SIG-M5 treated with dmso at 0.1 percent for 504 hours (cell line): ENCODE data around the gene GLRA2.
"Not testable (repeated sequence)": the region's sequence is repeated elsewhere in the genome, so short reads cannot be mapped to it uniquely, and the experiment has no call there.

Source experiments
- DNase-seq: peaks from one replicate; lab custom pipeline; 2025; ENCODE audit not compliant: unreplicated experiment; lab: John Stamatoyannopoulos, UW

Gene GLRA2

DNA sequence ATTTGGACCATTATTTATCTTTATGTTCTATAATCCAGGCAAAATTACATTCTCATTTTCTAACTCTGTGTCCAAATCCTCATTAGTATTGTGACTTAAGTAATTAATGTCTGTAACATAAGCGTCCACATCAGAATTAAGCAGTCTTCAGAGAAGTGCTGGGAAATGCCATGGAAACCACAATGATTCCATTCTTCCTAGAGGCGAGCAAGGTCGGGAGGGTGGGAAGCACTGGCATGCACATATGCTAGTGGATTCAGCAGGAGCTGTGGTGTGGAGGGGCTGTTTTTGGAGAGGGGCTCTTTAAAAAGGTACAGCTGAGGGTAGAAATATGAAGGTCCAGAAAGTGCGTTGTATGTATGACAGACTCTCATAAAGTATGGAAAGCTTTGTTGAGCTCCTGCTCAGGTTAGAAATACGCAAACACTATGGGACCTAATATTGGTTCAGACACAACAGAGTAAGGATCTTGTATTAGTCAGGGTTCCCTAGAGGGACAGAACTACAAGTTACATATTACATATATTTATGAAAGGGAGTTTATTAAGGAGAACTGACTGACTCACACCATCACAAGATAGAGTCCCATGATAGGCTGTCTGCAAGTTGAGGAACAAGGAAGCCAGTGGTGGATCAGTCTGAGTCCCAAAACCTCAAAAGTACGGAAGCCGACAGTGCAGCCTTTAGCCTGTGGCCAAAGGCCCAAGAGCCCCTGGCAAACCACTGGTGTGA is 61.5 kb downstream of the GLRA2 start:
- no peak for DNase-seq

DNA sequence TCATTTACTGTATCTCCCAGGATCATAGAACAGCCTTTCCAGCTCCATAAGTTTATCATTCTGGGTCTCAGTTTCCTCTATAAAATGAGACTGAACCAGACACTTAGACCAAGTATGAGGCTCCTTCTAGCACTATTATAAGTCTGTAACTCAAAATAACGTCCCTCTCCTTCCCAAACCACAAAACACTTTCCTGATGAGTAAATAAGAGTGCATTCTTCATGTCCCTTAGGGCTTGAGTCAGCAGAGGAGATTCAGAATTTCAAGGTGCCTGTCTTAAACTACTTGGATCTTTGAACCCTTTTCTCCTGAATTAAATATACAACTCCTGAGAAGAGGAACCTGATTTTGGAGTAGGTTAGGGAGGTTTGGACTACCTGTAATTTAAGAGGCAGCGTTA is 62.6 kb downstream of the GLRA2 start:
- DNase-seq, result no peak

DNA sequence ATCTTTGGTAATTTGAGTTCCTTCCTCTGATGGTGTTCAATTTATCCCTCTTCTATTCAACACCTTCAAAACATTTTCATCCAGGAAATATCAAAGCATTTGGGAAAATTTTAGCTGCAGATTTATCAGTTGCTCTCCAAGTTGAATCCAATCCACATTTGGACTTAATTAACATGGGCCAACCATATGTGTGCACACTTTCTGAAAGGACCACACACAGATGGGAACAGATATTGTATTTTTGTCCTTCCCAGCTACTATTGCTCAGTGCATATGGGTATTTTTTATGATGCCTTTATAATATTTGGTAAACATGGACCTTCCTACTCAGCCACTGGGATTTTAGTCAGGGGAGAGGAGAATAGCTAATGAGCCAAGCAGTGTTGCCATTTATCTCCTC is 65.2 kb downstream of the GLRA2 start:
- DNase-seq, result no peak

DNA sequence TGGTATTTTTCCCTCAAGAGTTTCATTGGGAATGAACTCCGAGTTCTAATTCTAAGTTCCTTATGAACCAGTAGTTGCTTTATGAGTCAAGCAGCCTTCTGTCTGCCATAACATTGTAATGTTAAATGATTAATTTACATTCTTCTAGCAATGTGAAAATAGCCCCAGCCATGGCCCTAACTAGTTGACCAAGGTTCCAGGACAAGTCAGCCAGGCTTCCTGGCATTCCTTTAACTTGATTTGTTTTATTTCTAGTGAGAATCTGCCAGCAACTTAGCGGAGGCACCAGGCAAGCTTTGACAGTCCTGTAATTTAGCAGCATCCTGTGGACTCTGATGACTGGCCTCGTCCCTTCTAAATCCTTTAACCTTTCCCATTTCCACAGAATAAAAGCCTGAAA is 69.0 kb downstream of the GLRA2 start:
- DNase-seq, result no peak

DNA sequence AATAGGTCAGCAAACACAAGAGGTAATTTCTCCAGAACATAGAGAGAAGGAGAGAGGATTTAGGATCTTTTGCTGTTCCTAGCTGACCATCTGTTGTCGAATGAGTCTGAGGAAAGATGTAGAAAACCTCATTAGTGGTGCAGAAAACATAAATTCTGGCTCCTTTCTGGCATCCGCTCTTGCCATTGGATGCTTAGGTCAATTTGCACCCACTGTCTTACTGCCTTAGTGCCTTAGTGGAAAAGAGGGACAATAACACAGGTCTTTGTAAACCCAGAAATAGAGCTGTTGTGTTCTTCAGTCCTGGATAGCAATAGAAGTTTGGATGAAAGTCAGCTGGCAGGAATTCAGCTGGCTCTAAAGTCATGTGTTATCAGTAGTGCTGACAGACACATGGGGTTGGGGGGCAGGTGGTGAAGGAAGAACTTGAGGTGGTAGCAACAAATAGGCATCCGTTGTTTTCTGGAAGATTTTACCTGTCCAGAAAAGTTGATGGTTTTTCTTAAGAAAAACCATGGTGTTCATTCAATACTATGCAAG is 78.2 kb downstream of the GLRA2 start:
- DNase-seq, result no peak

DNA sequence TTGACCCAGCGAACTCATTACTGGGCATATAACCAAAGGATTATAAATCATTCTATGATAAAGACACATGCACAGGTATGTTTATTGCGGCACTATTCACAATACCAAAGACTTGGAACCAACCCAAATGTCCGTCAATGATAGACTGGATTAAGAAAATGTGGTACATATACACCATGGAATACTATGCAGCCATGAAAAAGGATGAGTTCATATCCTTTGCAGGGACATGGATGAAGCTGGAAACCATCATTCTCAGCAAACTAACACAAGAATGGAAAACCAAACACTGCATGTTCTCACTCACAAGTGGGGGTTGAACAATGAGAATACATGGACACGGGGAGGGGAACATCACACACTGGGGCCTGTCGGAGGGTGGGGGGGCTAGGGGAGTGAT is 83.1 kb downstream of the GLRA2 start:
- DNase-seq, result not testable (repeated sequence)

DNA sequence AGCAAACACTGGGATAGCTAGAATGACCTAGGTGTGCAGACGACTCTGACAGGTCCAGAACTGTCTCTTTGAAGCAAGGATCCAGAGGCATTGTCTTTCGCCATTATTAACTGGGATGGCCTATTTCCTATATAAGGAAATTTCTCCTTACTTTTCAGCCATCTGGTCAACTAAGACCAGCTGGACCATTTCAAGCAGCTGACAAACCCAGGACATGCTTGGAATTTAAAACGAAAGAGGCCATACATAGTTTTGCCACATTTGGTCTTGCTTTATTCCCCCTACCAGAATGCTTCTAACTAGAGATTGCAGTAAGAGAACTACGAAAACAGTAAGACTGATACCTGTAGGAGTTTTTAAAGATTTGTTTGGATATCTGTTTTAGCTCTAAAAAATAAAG is 87.0 kb downstream of the GLRA2 start:
- no peak for DNase-seq

DNA sequence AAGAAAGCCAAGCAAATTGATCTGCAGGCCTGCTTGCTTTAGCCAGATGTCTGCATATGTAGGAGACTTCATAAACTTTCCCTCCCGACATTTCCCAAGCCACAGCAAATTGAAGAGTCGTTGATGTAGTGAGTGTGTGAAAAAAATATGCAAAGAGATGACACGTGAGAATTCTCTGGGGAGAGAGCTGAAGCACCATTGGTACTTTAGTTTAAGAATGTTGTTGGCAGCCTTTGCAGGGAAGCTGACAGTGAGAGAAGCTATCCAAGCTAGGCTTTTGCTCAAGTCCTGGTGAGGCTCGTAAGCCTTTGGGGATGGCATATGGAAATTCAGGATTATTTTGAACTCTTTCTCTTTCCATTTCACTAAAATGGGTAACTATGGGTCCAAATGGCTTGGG is 87.5 kb downstream of the GLRA2 start:
- no peak for DNase-seq

DNA sequence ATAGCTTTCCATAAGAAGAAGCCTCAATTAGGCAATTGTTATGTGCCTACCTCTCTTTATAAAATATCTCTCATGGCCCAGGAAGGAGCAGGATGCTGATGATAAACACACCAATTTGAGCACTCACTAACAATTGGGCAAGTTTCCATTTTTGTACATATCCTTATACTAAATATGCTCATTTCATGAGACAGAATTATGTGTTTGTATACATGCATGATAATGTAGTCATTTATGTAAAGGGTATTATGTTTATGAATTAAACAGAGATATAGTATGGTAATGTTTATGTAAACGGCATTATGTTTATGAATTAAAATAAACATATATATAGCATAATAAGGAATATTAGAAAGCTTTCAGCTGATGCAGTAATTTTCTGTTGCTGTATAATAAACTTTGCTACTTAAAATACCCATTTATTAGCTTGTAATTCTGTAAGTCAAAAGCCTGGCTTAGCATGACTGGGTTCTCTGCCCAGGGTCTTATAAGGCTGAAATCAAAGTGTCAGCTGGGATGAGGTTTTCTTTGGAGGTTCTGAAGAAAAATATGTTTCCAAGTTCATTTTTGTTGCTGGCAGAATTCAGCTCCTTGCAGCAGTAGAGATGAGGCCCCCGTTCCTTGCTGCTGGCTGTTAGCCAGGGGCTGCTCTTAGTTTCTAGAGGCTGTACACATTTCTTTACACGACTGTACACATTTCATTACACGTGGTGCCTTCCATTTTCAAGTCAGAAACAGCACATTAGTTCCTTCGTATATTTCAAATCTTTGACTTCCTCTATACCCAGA is 89.0 kb downstream of the GLRA2 start:
- DNase-seq, result no peak

DNA sequence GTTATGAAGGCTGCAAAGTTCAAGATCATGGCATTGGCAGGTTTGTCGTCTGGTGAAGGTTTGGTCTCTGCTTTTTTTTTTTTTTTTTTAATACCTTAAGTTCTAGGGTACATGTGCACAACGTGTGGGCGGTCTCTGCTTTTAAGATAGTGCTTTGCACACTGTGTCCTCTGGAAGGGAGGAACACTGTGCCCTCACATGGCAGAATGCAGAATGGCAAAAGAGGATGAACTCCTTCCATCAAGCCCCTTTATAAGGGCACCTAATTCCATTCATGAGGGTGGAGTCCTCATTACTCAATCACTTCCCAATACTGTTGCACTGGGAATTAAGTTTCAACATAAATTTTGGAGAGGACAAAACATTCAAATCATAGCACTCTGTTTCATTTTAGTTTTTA is 101.4 kb downstream of the GLRA2 start:
- DNase-seq, result no peak

DNA sequence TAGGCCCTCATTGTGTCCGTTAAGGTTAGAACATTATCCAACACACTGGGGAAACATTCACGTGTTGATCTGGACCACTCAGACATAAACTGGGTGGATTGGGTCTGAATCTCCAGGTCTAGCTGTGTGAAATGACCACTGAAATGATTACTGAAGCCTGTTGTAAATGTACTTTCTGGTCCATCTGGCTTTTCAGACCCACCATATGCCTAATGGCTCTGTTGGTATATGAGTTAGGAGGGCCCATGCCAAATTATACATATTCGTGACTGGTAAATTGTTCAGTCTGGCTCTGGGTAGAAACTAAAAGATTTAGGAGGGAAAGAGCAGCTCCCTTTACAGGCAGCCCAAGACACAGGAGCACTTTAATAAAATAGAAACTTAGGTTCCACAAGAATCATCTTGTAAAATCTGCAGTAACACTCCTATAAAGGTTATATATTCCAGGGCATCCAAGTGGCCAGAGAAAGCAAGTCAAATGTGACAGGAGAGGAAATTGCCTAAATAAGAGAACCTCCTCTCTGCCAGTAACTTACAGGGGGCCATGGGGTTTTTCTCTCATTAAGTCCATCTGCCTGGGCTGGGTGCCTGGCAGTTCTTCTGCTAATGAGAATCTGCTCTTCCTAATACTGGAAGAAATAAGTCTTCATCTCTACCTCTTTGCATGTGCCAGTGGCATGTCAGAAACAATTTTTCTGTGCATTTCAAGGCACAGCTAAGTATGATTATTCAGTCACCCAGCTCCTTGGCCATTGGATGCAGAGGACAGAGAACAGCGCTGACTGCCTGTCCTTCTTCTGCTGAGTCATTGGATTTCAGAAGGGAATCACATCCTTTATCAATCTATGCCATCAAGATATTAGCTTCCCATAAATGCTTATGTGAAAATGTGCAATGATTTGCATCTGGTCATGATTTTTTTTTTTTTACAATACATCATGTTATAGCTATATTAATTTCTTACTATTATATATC is 112.6 kb downstream of the GLRA2 start:
- DNase-seq, result no peak

DNA sequence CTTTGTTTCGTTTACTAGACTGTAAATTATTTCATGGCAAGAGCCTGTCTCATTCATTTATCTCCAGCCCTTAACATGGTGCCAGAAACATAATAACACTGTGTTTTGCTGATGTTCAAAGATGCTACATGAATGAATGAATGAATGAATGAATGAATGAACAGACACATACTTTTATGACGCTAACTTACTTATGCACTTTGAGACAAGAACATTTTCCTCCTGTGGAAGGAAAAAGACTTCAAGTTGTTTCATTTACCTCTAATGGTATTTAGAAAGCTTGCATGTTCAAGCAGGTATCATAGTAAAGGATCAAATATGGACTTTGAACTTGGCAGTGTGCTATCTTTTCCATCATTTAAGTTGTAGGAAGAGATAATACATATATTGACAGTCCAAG is 131.6 kb downstream of the GLRA2 start:
- no peak for DNase-seq

DNA sequence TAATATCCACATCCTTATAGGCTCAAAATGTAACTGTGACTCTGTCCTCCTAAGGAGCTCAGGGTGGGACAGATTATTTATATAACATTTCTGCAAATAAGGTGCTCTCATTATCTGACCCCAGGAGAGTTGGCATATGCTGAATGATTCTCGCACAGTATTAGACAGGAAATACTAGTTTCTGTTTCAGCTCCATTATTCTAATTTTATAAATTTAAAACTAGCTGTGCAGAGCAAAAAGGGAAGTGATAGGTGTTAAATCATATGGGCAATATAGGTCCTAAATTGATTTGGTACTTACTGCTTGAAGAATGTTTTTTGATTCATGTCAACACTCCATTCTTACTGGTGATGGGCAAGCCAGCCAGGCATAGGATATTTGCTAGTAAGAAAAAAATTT is 141.5 kb downstream of the GLRA2 start:
- no peak for DNase-seq

DNA sequence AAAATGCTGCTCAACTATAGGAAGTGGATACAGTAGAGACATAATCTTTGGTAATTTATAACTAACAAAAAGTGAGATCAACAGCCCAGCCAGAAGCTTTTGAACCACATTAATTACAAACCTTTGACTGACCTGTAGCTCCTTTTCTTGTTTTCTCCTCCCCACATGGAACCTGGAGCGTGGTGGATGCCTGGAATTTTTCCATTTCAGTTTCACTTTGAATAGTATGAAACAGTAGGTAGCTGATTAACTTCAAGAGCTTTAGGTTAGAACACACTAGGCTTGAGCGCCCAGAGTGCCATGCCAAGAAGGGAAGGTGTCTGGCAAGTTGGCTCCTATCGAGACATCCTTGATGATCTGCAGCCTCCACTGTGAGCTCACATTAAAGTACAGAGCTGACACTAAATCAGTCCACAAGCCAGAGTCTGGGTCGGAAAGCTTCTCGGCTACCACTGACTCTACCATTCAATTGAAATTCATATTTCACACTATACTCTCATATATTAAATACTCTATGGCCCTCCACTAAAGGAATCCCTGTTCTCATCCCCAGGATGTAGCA is 143.4 kb downstream of the GLRA2 start:
- DNase-seq, result no peak

DNA sequence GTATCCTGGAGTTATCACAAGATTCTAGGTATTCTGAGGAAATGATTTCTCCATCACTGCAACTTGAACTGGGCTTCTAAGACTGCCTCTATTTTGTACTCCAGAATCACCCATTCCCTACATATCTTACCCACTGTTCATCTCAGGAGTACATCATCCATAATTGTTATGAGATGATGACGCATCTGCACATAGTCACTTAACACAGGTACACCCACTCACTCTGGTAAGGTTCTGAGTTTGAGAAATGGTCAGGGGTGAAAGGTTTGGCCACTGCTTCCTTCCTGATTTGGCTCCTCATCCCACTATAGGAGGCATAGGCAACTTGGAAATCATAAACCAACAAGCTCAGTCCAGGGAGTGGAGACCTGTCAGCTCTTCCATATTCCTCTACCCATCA is 143.9 kb downstream of the GLRA2 start:
- no peak for DNase-seq

DNA sequence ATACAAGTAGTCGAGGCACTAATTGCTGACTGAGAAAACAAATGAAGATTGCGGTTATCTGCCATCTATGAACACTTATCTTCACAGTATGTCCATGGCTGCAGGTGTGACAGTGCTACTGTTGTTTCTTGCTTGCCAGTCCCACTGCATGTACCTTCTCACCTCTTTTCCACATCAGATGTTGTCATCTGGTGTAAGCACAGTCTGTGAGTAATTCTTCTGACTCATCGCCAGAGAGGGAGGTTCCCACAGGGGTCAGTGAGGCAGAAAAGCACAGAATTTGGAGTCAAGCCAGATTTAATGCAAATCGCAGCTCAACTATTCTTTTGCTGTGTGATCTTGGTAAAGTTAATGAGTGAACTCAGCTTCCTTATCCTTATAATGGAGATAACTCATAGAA is 144.4 kb downstream of the GLRA2 start:
- no peak for DNase-seq

DNA sequence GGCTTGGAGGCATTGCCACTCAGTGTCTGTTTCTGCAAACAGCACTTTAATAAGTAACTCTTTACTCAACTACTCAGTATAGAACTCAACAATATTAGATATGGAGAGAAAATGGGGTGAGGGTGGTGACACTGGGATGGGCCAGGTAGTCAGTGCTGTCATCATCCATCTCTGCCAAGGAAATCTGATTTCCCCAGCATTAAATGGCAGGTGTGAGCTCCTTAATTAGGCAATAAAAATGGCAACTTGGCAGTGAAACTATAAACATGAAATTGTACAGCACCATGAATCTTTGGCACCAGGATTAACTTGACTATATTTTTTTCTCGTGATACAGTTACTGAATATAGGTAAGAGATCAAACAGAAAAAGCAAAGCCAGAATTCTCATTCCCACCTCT is 146.2 kb downstream of the GLRA2 start:
- no peak for DNase-seq

DNA sequence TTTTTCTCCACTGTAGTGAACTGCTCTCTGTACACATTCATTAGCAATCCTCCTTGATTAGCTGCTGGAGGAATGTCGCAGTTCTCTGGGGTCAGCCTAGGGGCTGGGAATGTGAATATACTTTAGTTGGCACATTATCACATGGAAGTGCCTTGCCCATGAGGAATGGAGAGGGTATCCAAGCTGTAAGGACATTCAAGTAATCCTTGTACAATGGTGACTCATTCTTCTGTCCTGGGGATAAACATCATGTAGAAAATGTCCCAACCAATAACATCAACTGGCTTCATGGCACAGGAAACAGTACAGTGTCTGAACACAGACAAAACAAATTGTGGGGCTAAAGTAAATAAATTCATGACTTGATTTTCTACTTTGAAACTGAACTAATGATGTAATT is 147.1 kb downstream of the GLRA2 start:
- DNase-seq, result no peak

DNA sequence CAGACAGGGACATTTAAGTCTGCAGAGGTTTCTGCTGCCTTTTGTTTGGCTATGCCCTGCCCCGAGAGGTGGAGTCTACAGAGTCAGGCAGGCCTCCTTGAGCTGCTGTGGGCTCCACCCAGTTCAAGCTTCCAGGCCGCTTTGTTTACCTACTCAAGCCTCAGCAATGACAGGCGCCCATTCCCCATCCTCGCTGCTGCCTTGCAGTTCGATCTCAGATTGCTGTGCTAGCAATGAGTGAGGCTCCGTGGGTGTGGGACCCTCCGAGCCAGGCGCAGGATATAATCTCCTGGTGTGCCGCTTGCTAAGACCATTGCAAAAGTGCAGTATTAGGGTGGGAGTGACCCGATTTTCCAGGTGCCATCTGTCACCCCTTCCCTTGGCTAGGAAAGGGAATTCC is 159.0 kb downstream of the GLRA2 start:
- not testable (repeated sequence) for DNase-seq

DNA sequence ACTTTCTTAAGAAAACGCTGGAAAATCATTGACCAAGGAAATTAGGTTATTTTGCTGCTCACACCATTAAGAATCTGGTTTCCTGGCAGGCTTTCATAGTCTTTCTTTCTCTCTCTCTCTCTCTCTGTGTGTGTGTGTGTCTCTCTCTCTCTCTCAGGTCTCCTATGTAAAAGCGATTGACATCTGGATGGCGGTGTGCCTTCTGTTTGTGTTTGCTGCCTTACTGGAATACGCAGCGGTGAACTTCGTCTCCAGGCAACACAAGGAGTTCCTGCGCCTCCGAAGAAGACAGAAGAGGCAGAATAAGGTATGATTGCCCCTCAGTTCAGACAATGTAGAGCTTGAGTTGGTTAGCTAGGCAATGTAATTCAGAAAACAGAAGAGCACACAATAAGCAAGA is 161.2 kb downstream of the GLRA2 start:
- no peak for DNase-seq

DNA sequence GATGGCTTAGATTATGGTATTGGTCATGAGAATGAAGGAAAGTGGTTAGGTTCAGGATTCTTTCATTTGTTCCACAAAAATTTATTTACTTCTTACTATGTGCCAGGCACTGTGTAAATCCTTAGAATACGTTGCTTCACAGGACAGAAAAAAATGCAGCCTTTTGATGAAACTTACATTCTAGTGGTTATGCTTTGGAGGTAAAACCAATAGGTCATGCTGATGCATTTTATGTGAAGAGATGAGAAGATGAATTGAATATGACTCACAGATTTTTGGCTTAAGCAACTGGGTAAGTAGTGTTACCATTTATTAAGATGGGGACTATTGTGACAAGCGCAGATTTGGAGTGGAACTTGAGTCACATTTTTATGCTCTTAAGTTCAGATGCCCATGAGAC is 165.3 kb downstream of the GLRA2 start:
- no peak for DNase-seq
